Activated CD4-positive, alpha-beta T cell treated with anti-CD3 and anti-CD28 coated beads, Interleukin-2, amount 50 U/mL, for 24 hours (primary cell): ENCODE results near the gene POLD4.
A peak's percentile ranks its signal among the peaks of the same experiment; 100 is the strongest.

Experiments used
- DNase-seq, 2 donors: peaks; one replicate each; pipeline ENCODE4 v3.0.0-alpha.2; 2020; ENCODE audit warnings: low read depth in 1 of 2, low spot score in 1 of 2

POLD4 gene

DNA sequence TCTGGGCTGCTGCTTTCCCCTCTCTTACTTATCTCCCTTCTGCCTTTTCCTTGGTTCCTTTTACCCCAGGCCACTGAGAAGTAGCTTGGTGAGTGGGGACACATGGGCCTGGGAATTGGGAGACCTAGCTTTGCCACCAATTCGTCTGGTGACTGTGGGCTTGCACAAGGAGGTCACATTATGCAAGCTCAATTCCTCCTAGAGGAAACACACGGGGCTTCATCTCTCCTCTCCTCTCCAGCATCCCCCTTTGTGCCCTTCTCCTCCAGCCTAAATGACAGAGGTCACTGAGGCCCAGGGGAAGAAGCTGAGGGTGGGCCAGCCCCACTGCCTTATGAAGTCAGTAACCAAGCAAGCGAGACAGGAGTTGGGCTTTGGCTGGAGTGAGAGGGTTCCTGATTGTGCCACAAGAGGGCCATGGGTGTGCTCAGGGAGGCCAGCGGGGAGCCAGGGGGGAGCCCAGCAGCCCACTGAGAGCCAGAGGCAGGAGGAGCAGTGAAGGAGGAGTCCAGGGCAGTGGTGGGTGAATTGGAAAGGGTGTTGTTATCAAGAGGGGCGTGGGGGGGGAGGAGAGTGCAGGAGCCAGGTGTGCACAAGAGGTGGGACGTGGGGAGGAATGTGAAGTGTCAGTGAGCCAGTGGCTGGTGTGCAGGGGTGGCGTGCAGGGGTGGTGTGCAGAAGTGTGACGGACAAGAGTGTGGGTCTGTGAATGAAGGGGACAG is 18.0 kb upstream of the POLD4 start:
- no peak for DNase-seq

DNA sequence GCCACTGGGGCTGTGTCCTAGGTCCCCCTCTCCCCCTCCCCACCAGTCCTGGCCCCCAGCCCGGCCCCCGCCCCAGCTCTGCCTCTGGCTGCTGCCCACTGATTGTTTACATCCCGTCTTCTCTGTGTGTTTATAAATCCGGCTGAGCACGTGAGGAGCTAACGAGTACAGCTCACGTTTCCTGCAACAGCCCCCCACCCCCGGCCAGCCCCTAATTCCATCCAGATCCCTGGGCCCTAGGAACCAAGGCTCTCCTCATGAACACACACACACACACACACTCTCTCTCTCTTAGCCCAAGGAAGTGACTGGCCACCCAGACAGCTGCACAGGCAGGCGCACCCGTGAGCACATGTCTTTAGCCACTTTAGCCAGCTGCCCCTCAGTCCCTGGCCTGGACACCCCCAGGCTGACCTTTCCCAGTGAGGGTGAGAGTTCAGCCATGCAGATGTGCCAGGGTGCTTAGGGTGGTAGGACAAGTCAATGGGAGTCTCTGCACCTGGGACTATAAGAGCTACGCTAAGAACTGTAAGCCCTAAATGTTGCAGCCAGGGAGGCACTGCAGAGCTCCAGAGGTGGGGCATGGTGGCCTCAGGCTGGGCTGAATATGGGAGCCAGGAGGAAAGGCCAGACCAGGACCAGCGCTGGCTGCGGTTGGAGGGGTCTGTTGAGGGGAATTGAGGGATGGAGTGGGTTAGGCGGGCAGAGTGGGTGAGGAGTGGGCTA is 17.2 kb upstream of the POLD4 start:
- no peak for DNase-seq

DNA sequence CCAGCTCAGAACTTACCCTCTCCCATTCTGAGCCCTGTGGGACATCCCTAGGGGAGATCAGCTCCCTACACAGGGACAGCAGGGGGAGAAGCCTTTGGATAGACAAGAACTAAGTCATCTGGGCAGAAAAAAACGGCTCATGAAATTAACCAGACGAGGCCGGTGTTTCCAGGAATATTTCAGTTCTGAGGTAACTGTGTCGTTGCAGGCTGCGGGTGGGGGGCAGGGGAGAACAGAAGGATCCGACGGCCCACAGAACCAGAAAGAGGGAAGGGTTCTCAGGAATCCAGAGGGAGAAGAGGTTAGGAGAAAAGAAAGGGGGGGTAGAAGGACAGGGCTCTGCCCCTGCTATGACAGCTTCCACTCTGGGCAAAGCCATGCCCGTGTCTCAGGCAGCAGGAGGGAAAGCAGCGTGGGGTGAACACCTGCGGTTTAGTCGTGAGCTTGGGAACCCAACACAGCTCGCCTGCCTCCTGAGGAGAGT is 16.5 kb upstream of the POLD4 start:
- DNase-seq: no peak

DNA sequence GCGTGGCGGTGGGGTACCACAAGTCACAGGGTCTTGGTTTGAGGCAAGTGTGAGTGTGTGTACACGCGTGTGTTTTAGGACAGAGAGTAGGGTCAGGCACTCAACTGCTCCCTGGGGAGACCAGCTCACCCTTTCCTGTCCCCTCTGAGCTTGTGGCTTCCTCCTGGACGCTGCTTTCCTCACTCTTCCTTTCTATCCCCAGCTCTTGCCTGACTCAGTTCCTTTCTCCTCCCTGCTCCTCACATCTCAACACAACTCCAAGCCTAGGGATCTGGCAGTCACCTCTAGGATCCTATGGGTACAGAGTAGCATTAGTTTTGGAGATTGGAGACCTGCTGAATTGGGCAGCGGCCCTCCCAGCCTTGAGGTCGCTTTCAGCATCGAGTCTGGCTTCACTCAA is 15.9 kb upstream of the POLD4 start:
- DNase-seq: no peak

DNA sequence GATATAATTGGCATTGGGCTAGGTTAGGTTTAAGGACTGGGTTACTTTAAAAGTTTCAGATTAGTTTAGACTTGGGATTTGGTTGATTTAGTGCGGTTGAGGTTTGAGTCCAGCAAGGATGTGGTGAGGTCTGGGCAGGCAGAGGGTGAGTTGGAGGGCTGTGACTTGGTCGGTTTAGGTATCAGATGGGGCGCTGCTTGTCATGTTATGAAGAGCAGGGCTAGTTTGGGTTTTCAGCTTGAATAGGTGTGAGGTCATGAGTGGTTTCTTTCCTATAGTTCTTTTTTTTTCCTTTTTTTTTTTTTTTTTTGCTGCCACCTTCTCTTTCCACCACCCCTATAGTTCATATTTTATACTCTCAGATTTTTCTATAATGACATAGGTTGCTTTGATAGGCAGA is 15.3 kb upstream of the POLD4 start:
- no peak for DNase-seq

DNA sequence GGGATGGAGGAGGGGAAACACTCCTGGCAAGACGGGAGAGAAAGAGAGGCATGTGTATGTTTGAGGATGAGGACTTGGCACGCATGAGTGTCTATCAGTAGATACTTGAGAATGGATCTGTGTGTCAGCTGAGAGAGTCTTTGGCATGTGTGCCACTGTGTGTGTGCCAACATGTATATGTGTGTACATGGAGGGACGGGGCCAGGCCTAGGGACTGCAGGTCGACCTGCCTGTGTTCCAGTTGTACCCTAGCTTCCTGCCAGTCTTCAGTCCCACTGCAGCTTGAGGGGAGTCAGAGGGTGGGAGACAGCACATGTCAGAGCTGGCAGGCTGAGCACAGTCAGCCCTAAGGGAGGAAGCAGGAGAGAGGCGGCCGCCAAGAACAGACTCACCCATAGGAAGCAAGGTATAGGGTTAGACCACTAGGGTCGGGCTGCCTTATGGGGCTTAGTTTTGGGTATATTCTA is 14.4 kb upstream of the POLD4 start:
- DNase-seq: no peak

DNA sequence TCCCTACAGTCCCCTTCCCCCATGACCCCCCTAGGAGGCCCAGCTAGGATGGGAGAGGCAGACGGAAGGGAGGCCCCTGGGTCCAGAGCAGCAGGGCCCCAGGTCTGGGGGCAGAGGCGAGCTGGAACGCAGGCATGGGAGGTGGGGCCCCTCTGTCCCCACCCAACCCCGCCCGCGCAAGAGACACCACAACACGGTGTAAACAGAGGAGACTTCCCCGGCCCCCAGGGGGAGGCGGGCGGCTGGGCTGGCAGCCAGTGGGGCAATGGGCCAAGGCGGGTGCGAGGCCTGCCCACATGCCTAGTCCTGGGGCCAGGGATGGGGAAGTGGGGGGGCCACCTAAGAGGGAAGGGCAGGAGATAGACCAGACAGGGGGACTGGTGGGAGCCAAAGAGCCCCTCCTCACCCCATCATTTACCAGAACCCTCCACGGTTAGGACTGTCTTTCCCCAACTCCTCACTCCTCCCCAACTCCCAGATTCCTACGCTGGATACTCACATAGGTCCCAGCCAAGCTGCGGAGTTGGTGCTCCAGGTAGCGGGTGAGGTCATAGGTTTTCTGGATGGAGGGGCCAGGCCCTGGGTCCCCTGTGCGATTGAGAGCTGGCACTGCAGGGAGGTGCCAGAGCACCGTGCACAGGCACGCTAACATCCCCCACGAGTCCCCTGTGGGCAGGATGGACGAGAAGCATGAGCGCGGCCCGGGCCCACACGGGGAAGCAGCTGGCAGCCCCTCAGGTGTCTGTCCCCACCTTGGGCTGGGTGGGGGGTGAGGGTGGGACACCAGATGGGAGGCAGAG is 13.8 kb upstream of the POLD4 start:
- no peak for DNase-seq

DNA sequence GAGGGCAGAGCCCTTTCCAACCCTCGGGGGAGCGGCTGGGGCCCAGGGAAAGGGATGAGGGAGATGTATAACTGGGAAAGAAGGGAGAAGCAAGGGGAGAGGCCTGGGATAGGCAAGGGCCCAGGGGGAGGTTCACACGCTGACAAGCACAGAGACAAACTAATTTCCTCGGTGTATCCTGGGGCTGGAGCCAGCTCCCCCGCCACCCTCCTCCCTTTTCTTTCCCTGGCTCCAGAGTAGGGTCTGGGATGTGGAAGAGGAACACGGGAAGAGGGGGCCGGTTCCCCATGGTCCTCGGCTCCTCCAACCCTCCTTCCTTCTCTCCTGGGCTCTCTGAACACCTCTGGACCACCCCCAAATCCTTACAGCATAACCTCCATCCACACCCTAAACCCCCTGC is 13.2 kb upstream of the POLD4 start:
- DNase-seq: no peak

DNA sequence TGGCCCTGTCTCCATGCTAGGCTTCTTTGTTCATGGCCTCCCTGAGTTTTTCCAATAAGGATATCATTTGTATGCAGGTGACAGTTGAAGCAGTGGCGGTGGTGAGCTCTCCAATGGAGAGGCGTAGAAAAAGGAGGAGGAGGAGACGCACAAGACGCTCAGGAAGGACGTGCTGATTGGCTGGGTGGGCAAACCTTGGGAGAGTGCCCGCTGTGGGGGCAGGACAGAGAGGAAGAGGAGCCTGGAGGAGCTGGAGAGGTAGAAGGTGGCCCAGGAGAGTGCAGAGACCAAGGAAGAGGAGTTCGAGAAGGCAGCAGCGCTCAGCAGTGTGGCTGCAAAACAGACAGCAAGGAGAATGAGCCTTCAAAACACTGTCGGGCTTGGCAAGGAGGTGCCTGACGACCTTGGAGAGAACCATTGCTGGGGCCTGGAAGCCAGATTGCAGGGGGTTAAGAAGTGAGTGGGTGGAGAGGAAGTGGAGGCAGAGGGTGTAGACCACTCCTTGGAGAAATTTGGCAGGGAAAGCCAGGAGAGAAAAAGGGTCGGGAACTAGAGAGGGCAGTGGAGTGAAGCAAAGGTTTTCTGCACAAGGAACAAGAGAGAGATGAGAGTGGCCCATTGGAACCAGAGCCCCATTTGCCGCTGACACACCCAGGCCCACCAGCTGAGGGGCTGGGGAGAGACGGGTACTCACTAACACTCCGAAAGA is 12.5 kb upstream of the POLD4 start:
- DNase-seq: no peak

DNA sequence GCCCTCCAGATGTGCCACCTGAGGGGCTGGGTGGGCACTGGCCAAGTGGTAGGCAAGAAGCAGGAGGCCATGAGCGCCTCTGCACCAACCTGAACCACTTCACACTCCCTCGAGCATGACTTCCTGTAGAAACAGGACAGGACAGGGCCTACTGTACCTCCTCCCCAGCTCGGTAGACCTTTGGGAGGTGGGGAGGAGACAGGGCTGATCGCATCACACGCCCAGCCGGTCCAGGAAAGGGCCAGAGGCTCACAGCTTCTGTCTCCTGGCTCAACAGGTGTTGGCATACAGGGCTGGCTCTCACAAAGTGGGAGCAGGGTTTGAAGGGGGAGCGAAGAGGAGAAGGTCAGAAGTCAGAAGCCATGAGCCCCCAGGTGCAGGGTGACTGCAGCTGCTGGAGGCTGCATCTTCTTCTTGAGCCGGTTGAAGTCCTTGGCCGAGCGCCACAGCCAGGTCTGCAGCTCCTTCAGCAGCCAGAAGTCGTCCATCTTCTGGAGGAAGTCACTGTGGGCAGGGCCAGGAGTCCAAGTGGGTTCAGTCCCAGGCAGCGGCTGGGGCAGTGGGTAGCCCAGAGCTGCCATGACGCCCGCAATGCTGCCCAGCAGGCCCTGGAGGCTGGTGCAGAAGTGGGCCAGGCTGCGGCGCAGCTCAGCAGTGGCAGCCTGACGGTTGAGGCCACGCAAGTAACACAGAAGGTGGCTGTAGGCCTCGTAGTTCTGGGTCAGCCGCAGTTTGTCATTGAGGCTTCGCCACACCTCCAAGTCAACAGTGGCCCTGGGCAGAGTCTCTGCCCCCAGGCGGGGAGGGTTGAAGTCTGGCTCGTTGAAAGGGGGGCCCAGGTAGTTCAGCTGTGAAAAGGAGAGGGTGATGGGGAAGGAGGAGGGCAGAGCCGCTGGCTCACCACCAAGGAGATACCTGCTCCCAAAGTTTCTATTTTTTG is 11.7 kb upstream of the POLD4 start:
- DNase-seq: no peak

DNA sequence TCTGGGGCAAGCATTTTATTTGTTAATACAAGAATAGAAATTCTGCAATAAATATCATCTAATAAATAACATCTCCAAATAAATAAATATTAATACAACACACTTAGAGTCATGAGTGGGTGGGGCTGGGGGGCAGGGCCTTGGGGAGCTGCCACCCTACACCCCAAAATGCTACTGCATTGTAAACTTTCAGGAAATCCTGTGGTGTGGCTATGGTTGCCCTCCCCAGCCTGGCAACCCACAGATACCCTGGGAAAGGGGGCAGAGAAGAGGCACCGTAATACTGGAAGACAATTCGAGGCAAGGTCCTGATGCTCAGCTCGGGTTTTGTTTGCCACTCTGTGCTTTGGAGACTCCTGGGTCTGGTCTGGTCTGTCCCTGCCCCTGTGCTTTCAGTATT is 10.8 kb upstream of the POLD4 start:
- no peak for DNase-seq

DNA sequence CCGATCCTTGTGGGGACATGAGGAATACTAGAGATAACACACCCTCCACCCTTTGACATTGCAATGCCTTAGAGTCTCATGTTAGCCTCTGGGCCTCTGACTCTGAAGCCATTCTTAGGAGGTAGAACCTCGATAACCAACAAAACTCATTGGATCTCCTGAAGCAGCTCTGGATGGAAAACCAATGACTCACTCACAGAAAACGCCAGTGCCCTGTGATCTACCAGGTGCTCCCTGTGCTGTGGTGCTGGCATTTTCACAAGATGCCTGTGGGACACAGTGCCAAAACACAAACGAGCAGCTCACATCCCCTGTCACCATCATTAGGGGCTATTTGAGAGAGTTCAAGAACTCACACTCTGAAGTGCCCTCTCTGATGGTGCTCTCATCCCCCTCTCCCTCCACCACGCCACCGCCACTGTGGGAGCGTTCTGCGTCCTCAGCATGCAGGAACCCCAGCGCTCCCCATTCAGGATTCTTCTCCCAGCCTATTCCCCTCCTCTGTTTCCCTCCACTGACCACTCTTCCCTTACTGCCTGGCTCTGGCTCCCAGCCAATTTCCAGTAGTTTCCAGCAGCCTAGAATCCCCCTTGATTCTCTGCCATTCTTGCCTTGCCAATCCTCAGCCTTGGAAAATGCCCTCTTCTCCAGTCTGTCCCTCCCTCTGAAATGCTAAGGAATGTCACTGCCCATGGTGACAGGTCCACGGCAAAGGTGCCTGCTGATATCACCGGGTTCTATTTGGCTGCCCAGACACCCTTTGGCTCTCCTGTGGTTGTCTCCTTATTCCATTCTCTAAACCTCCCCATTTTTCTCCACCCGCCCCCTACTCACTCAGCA is 4.7 kb upstream of the POLD4 start:
- DNase-seq: no peak

DNA sequence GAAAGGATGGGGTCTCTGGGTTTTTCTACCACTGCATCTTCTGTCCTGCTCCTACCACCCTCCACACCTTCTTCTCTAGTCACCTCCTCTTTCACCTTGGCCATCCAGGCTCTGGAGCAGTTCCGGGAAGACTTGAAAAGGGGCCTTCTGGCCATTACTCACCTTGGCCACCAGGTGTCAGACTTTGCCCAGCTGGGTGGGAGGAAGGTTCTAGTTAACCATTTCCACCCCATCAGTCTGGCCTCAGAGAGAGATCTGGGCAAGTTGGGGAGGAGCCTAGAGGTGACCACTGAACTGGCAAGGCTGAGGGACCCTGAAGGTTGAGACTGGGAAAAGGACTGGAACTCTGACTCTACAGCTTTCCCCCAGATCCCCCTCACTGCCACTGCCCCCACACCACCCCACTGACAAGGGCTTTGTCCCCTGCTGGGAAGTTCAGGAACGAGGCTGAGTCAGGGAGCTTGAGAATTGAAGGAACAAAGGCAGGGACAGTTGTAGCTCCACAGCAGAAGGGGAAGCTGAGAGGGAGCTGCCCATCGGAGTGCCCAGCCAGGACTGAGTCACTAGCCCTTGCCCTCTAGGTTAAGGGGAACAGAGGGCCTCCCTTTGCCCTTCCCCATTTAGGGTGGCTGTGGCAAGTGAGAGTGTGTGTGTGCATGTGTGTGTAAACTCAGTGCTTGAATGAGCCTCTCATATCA is 3.7 kb upstream of the POLD4 start:
- peak; percentile 39 to 69 for DNase-seq

DNA sequence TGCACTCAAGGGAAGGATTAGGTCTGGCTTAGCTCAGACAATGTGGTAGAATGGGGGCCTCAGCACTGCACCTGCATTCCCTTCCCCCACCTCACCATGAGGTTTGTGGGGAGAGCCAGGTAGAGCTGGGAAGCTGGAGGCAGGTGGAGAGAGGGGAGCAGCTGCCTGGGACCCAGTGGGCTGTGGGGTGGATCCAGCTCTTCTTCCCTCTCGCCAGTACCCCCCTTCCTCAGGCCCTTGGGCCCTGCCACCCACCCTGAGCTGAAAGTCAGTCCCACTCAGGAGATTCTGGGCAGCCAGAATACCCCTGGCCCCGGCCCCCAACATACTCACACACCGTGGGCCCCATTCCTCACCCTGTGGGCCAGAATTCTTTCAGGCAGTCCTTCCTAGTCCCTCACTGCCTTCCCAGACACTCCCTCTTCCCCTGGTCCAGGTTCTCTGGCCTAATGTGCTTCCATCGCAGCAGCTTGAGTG is 3.1 kb upstream of the POLD4 start:
- no peak for DNase-seq

DNA sequence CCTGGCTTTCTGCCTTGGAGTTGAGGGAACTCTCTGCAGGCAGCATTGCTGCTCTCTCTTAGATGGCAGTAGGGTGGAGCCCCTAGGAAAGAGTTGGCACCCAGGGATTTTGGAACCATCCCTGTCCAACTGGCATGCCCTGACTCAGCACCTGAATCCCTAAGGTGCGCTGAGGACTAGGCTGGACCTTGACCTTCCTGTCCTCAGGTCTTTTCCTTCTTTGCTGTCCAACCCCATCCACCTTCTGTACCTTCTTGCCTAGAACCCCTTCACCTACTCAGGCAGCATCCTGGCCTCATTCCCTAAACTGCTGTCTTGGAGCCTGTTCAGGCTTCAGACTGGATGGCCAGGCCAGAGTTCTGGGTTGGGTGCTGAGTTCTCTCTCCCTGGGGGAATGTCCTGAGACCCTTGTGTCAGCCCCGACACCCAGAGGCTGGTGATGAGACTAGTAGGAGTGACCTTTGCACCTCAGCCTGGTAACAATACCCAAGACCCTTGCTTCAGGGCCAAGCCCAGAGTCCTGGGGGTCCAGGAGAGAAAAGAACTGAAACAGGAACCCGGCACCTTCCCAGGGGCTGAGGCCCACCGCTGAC is 2.5 kb upstream of the POLD4 start:
- DNase-seq: no peak

DNA sequence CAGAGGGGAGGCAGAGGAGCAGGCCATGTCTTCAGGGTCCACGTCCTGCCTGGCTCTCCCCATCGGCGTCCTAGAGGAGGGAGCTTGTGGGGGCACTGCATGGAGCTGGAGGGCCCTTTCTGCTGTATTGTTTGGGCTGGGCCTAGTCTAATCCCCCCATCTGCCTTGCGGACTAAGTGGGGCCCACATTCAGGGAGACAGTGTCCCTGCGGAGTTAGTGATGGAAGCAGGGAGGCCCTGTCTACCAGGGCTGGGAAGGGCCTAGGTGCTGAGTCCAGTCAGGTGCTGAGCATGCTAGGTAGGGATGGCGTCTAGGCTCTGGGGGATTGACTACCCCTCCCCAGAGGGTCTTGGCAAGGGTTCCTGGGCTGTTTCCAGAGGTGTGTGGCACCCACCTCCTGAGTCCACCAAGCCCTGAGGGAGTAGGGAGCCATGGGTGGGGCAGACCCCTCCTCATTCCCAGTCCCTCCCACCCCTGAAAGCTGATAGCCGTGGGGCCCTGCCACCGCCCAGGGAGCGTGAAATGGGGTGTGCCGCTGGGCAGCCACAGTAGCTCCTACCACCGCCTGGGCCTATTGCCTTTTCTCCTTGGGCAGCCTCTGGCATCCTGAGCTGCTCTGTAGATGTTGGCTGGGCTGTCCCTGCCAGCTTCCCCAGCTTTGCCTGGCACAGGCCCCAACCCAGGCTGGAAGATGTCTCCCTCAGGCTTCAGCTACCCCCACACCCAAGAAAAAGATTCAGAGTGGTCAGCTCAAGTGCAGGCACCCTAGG is 1.9 kb upstream of the POLD4 start:
- DNase-seq: no peak
